K562 (cell line): Measurements from ENCODE around the gene UGT1A10. TPM values are rescaled to one million over a fixed set of nuclear protein-coding genes. Genes with fewer than 3 reads are reported as not detected.

Source experiments
- ATAC-seq: fragments of 200-7000 bp; cut with Tn5 transposase; 3 replicates; pipeline ENCODE4 v1.9.1; 2020; ENCODE audit warnings: moderate library complexity
- BruUV-seq: library from RNA; stranded (reverse); fragments of 400-500 nt; replicated peaks from 2 replicates; lab custom pipeline; 2021; lab: Mats Ljungman, UMichigan
- CTCF ChIA-PET: fragments of 300-600 bp; formaldehyde crosslinking; extraction: SDS; loops from one replicate; lab custom pipeline; 2021; ENCODE audit warnings: low intra/inter-chr PET ratio; lab: Yijun Ruan, JAX
- POLR2A ChIA-PET: fragments of 300-600, 350-650 bp; sonication (Branson Sonifier 250); formaldehyde crosslinking; extraction: SDS; loops from one replicate; lab custom pipeline; 2021; ENCODE audit warnings: antibody characterized with exemption, inconsistent platforms; lab: Yijun Ruan, JAX
- DNase-seq, 4 experiments: peaks; one replicate each; pipeline versions ENCODE4 v3.0.0 to v3.0.0-alpha.2; 2011 to 2018; ENCODE audit warnings: low spot score in 3 of 4, mixed read lengths in 3 of 4; ENCODE audit errors: extremely low read depth in 1 of 4
- FAIRE-seq: peaks from 2 replicates; lab custom pipeline; 2011; peaks lifted over from hg19 to GRCh38; lab: Jason Lieb, UNC
- H2AFZ ChIP-seq: 2 replicates; pipeline ENCODE4 v1.6.0; 2011; ENCODE audit warnings: low read depth, low read length, control low read depth, inconsistent platforms
- H3K27ac ChIP-seq: fragments of 200-600 bp; 3 replicates; pipeline ENCODE4 v1.8.0; 2011; ENCODE audit warnings: low read depth, mild to moderate bottlenecking, control low read depth, inconsistent platforms, low read length, moderate library complexity, mixed read lengths; ENCODE audit errors: extremely low read depth
- H3K27me3 ChIP-seq, 2 experiments: fragments of 300-600 bp in 1 of 2; 2 replicates in 1 of 2; 3 replicates in 1 of 2; pipeline versions ENCODE4 v1.6.0 to v1.8.0; 2011; ENCODE audit warnings: inconsistent platforms in 2 of 2, low read length in 2 of 2, mild to moderate bottlenecking in 1 of 2, mixed read lengths in 1 of 2, moderate library complexity in 1 of 2; ENCODE audit not compliant: control insufficient read depth in 2 of 2, insufficient read depth in 2 of 2
- H3K36me3 ChIP-seq: fragments of 300-600 bp; 3 replicates; pipeline ENCODE4 v1.8.0; 2011; ENCODE audit warnings: mild to moderate bottlenecking, low read length, inconsistent platforms; ENCODE audit not compliant: control insufficient read depth, insufficient read depth
- H3K4me1 ChIP-seq, 2 experiments: fragments of 200-600 bp in 1 of 2; replicated peaks in 1 of 2; 2 replicates in 1 of 2; 3 replicates in 1 of 2; pipeline versions ENCODE4 v1.5.1 to v1.8.0; 2011; ENCODE audit warnings: inconsistent platforms in 2 of 2, low read length in 2 of 2, mild to moderate bottlenecking in 1 of 2, mixed read lengths in 1 of 2, moderate library complexity in 1 of 2; ENCODE audit not compliant: control insufficient read depth in 2 of 2, insufficient read depth in 2 of 2
- H3K4me2 ChIP-seq: 2 replicates; pipeline ENCODE4 v1.6.1; 2011; ENCODE audit warnings: low read length, control low read depth, inconsistent platforms, mixed read lengths; ENCODE audit not compliant: insufficient read depth
- H3K4me3 ChIP-seq: fragments of 200-600 bp; sonication (generic), shearing (Covaris generic); 2 replicates; pipeline ENCODE4 v1.5.1; 2016; ENCODE audit warnings: control low read depth, inconsistent platforms
- H3K79me2 ChIP-seq: fragments of 200-600 bp; 3 replicates; pipeline ENCODE4 v1.8.0; 2011; ENCODE audit warnings: low read length, inconsistent platforms; ENCODE audit not compliant: control insufficient read depth, insufficient read depth
- H3K9ac ChIP-seq, 2 experiments: 2 replicates each; pipeline versions ENCODE4 v1.6.0 to v1.6.1; 2011; ENCODE audit warnings: low read depth in 2 of 2, low read length in 2 of 2, control low read depth in 1 of 2, inconsistent platforms in 1 of 2, mild to moderate bottlenecking in 1 of 2, mixed read lengths in 1 of 2; ENCODE audit not compliant: insufficient read depth in 1 of 2
- H3K9me1 ChIP-seq: one replicate; pipeline ENCODE4 v1.6.0; 2011; ENCODE audit warnings: inconsistent platforms, mild to moderate bottlenecking, low read length, moderate library complexity; ENCODE audit not compliant: control insufficient read depth, insufficient read depth
- H3K9me3 ChIP-seq: replicated peaks from 2 replicates; pipeline ENCODE4 v1.5.1; 2011; ENCODE audit warnings: low read depth, low read length, inconsistent platforms; ENCODE audit not compliant: control insufficient read depth, insufficient read depth
- H4K20me1 ChIP-seq: replicated peaks from 2 replicates; pipeline ENCODE4 v1.6.1; 2011; ENCODE audit warnings: low read length, inconsistent platforms, mixed read lengths; ENCODE audit not compliant: control insufficient read depth, insufficient read depth
- ATF1 ChIP-seq, 2 experiments: fragments of 450-650 bp in 1 of 2; IDR thresholded peaks; 2 replicates each; pipeline ENCODE4 v1.6.1; 2016; ENCODE audit warnings: missing compliant biosample characterization in 1 of 2, missing genetic modification characterization in 1 of 2
- CREM ChIP-seq: IDR thresholded peaks from 2 replicates; pipeline ENCODE4 v1.6.1; 2014; ENCODE audit warnings: antibody characterized with exemption, low read depth
- IFI16 ChIP-seq: fragments of 250-450 bp; sonication (Bioruptor Pico); IDR thresholded peaks from 2 replicates; pipeline ENCODE4 v2.1.2; 2022; ENCODE audit warnings: mild to moderate bottlenecking, inconsistent platforms
- KDM1A ChIP-seq, 2 experiments: fragments of 450-650 bp; IDR thresholded peaks; 2 replicates each; pipeline ENCODE4 v1.6.1; 2016; ENCODE audit warnings: mild to moderate bottlenecking in 2 of 2
- STAT5B ChIP-seq: fragments of 250-450 bp; sonication (Bioruptor Pico); IDR thresholded peaks from 2 replicates; pipeline ENCODE4 v1.8.0; 2021; ENCODE audit warnings: mild to moderate bottlenecking, inconsistent platforms
- ZBTB17 ChIP-seq: fragments of 450-650 bp; formaldehyde crosslinking; IDR thresholded peaks from 2 replicates; pipeline ENCODE4 v1.4.0; 2020; ENCODE audit warnings: mild to moderate bottlenecking
- ZNF175 ChIP-seq: fragments of 200-800 bp; sonication (Bioruptor generic); IDR thresholded peaks from 2 replicates; pipeline ENCODE4 v1.6.1; 2016; ENCODE audit warnings: low read depth, mild to moderate bottlenecking, missing genetic modification characterization, missing compliant biosample characterization
- ZNF696 ChIP-seq: fragments of 250-450 bp; sonication (Bioruptor Pico); conservative IDR thresholded peaks from 2 replicates; pipeline ENCODE4 v1.4.0; 2020; ENCODE audit warnings: mild to moderate bottlenecking, moderate library complexity
- ZNF79 ChIP-seq: fragments of 250-450 bp; sonication (Bioruptor Pico); IDR thresholded peaks from 2 replicates; pipeline ENCODE4 v1.4.0; 2020; ENCODE audit warnings: low read depth, mild to moderate bottlenecking, moderate library complexity
- WGBS: fragments of 100-300 bp; shearing (Covaris generic); methylation state at CpG from one replicate; pipeline ENCODE4 v1.1.6; 2016; ENCODE audit warnings: low coverage, mixed read lengths; ENCODE audit not compliant: insufficient coverage; ENCODE audit errors: missing lambda C conversion rate; 5-methylcytosine and 5-hydroxymethylcytosine counted together
- in situ Hi-C: fragments of 300-500 bp; cut with MboI; formaldehyde crosslinking; loops from 4 replicates; pipeline ENCODE4 v1.15.0; 2018; ENCODE audit warnings: inconsistent platforms, mixed read lengths
- intact Hi-C: fragments of 100-400 bp; cut with micrococcal nuclease; formaldehyde crosslinking; loops from 2 replicates; pipeline ENCODE4 v1.14.2; 2022
- polyA plus RNA-seq, 8 experiments: library from polyadenylated mRNA; depleted of rRNA in 4 of 8; stranded (reverse) in 5 of 8; unstranded in 3 of 8; fragments of >200 nt; fragmentation: Nextera tagmentation in 2 of 8; fragmentation: Illumina TruSeq in 1 of 8; extraction: Ambion mirVana in 2 of 8; extraction: Trizol in 1 of 8; gene quantifications; 2 replicates each; pipeline versions ENCODE4 v1.2.1 to v1.2.3, GENCODE V29; 2011 to 2014; ENCODE audit warnings: inconsistent platforms in 1 of 8, missing spikeins in 1 of 8
- total RNA-seq, 7 experiments: library from RNA; depleted of rRNA in 6 of 7; stranded (reverse); fragments of >200 nt in 6 of 7; fragmentation: Illumina TruSeq in 2 of 7; extraction: Trizol in 2 of 7; gene quantifications; 2 replicates each; pipeline versions ENCODE4 v1.2.1 to v1.2.3, GENCODE V29; 2011 to 2021; ENCODE audit warnings: low replicate concordance in 1 of 7
- TF ChIP-seq, protein P1 (sequence below), 2 experiments: fragments of 200-800 bp in 1 of 2; sonication (Bioruptor generic) in 1 of 2; sonication (generic) in 1 of 2; formaldehyde crosslinking in 1 of 2; IDR thresholded peaks in 1 of 2; conservative IDR thresholded peaks in 1 of 2; 2 replicates each; pipeline versions ENCODE4 v1.5.0 to v1.6.1; 2016 to 2020; ENCODE audit warnings: missing compliant biosample characterization in 1 of 2, missing genetic modification characterization in 1 of 2, missing genetic modification reagents in 1 of 2

The UGT1A10 gene
- total and polyA plus RNA-seq, 9 of the 15 experiments (the other 6 are each of a cell fraction or from before 2014, with no cell fraction given), result not detected

DNA sequence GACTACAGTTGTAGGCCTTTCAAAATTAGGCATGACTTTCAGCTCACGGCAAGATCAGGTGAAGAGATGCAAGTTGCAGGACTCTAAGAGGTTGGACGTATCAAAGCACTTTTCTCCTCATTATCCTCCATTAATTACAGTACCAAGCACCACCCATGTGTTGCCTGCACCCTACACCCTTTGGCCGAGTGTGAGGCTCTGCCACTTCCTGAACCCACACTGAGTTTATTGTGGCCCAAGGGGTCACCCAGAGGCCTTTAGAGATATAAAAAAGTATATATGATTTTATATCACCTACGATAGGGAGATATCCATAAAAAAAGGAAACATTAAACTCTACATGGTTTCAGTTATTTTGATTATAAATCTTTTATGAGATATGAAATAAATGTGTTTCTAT lies 16.0 kb upstream of the UGT1A10 start:
- Histone ChIP-seq H3K27ac (no peak overlapping the region), H3K4me1 (no peaks in the 10 kb centered on the region), H3K9me1 (no peaks in the 10 kb centered on the region), H4K20me1 (no peaks in the 10 kb centered on the region), H3K36me3 (no peaks in the 10 kb centered on the region), H2AFZ (no peak overlapping the region), H3K4me3 (no peak overlapping the region), H3K79me2 (no peaks in the 10 kb centered on the region), H3K4me2 (no peak overlapping the region), H3K9me3 (no peaks in the 10 kb centered on the region), H3K9ac (no peak overlapping the region), H3K27me3 (peaks cover 0 to 4% of the 10 kb centered on the region in 2 experiments; a peak in 1 of 5 replicates)
- intact Hi-C loops, result no loop called here
- FAIRE-seq (no peak), ATAC-seq (no peak), DNase-seq (no peak)
- ChIA-PET CTCF (no interaction called here), POLR2A (no interaction called here)
- no TSS peak for BruUV-seq
- in situ Hi-C loops, result no loop called here
- 2% methylated on average over 4 of the region's 4 CpGs for WGBS
- TF ChIP-seq, protein P1, sequence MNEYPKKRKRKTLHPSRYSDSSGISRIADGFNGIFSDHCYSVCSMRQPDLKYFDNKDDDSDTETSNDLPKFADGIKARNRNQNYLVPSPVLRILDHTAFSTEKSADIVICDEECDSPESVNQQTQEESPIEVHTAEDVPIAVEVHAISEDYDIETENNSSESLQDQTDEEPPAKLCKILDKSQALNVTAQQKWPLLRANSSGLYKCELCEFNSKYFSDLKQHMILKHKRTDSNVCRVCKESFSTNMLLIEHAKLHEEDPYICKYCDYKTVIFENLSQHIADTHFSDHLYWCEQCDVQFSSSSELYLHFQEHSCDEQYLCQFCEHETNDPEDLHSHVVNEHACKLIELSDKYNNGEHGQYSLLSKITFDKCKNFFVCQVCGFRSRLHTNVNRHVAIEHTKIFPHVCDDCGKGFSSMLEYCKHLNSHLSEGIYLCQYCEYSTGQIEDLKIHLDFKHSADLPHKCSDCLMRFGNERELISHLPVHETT (CRISPR knock-in tag; conservative IDR thresholded peaks at IDR 0.05 in 1 of 2, IDR thresholded peaks at IDR 0.05 in 1 of 2), result no peak
- no peak for TF ChIP-seq ZNF79
- no peak for TF ChIP-seq CREM
- no peak for TF ChIP-seq ZNF175 (CRISPR knock-in tag)
- TF ChIP-seq ZNF696 (CRISPR knock-in tag), result no peak
- no peak for TF ChIP-seq IFI16 (CRISPR knock-in tag)
- no peak for TF ChIP-seq STAT5B (CRISPR knock-in tag)
- TF ChIP-seq KDM1A (IDR thresholded peaks at IDR 0.05), result no peak
- TF ChIP-seq ZBTB17, result no peak
- no peak for TF ChIP-seq ATF1 (CRISPR knock-in tag; IDR thresholded peaks at IDR 0.05)
- no peak for TF ChIP-seq ATF1 (tag; IDR thresholded peaks at IDR 0.05)
